ENCODE data around the gene MT3.
"Not testable (repeated sequence)": the region's sequence is repeated elsewhere in the genome, so short reads cannot be mapped to it uniquely, and the experiment has no call there.

Gene MT3

DNA sequence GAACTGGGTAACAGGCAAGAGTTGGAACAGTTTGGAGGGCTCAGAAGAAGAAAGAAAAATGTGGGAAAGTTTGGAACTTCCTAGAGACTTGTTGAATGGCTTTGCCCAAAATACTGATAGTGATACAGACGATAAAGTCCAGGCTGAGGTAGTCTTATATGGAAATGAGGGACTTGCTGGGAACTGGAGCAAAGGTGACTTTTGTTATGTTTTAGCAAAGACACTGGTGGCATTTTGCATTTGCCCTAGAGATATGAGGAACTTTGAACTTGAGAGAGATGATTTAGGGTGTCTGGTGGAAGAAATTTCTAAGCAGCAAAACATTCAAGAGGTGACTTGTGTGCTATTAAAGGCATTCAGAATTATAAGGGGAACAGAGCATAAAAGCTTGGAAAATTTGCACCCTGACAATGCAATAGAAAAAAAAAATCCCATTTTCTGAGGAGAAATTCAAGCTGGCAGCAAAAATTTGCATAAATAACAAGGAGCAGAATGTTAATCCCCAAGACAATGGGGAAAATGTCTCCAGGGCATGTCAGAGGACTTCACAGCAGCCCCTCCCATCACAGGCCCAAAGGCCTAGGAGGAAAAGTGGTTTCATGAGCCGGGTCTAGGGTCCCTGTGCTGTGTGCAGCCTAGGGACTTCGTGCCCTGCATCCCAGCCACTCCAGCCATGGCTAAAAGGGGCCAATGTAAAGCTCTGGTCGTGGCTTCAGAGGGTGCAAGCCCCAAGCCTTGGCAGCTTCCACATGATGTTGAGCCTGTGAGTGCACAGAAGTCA lies 32.5 kb downstream of the MT3 start:
- not testable (repeated sequence) for H3K36me3 ChIP-seq (ENCODE audit: control insufficient read depth, insufficient read depth, low read length); H3K27ac ChIP-seq (ENCODE audit: low read depth, low read length); H3K4me3 ChIP-seq (ENCODE audit: low read depth, low read length); H3K9ac ChIP-seq (ENCODE audit: low read depth, low read length); H3K9me3 ChIP-seq (ENCODE audit: control insufficient read depth, insufficient read depth, low read length)
- Histone ChIP-seq H3K27me3 (ENCODE audit: control insufficient read depth, insufficient read depth, low read length) (peaks cover 95% of the 10 kb centered on the region), H3K4me1 (ENCODE audit: control insufficient read depth, insufficient read depth, low read length) (peaks cover 31% of the 10 kb centered on the region)

DNA sequence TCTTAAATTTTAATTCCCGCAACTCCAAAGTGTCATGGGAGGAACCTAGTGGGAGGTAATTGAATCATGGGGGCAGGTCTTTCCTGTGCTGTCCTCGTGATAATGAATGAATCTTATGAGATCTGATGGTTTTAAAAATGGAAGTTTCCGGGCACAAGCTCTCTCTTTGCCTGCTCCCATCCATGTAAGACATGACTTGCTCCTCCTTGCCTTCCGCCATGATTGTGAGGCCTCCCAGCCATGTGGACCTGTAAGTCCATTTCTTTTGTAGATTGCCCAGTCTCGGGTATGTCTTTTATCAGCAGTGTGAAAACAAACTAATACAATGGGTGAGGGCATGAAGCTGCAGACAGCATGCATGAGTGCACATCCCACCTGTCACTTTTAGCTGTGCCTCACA lies 33.9 kb downstream of the MT3 start:
- H3K9ac ChIP-seq (ENCODE audit: low read depth, low read length); H3K4me3 ChIP-seq (ENCODE audit: low read depth, low read length); H3K9me3 ChIP-seq (ENCODE audit: control insufficient read depth, insufficient read depth, low read length); H3K36me3 ChIP-seq (ENCODE audit: control insufficient read depth, insufficient read depth, low read length); H3K27ac ChIP-seq (ENCODE audit: low read depth, low read length): not testable (repeated sequence)
- Histone ChIP-seq H3K27me3 (ENCODE audit: control insufficient read depth, insufficient read depth, low read length) (peaks cover 93% of the 10 kb centered on the region), H3K4me1 (ENCODE audit: control insufficient read depth, insufficient read depth, low read length) (peaks cover 25% of the 10 kb centered on the region)

DNA sequence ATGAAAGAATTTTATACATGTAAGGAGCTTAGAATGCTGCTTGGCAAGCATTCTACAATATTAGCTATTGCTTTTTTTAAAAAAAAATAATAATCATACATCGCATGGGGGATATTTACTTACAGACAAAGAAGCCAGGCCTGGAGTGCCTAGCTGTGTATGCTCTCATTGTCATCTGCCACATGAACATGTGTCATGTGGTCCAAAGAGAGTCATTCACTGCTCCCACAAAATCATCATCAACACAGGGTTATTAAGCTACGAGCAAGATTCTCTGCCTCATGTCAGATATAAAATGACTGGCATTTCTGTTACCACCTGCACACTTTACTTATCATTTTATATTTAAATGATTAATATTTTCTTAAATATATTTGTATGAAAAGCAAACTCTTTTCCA lies 34.3 kb downstream of the MT3 start:
- no peak overlapping the region for H3K27ac ChIP-seq (ENCODE audit: low read depth, low read length)
- H3K36me3 ChIP-seq (ENCODE audit: control insufficient read depth, insufficient read depth, low read length), result no peaks in the 10 kb centered on the region
- peaks cover 93% of the 10 kb centered on the region for H3K27me3 ChIP-seq (ENCODE audit: control insufficient read depth, insufficient read depth, low read length)
- no peaks in the 10 kb centered on the region for H3K9me3 ChIP-seq (ENCODE audit: control insufficient read depth, insufficient read depth, low read length)
- H3K4me3 ChIP-seq (ENCODE audit: low read depth, low read length), result no peak overlapping the region
- H3K4me1 ChIP-seq (ENCODE audit: control insufficient read depth, insufficient read depth, low read length), result peaks cover 23% of the 10 kb centered on the region
- no peak overlapping the region for H3K9ac ChIP-seq (ENCODE audit: low read depth, low read length)

DNA sequence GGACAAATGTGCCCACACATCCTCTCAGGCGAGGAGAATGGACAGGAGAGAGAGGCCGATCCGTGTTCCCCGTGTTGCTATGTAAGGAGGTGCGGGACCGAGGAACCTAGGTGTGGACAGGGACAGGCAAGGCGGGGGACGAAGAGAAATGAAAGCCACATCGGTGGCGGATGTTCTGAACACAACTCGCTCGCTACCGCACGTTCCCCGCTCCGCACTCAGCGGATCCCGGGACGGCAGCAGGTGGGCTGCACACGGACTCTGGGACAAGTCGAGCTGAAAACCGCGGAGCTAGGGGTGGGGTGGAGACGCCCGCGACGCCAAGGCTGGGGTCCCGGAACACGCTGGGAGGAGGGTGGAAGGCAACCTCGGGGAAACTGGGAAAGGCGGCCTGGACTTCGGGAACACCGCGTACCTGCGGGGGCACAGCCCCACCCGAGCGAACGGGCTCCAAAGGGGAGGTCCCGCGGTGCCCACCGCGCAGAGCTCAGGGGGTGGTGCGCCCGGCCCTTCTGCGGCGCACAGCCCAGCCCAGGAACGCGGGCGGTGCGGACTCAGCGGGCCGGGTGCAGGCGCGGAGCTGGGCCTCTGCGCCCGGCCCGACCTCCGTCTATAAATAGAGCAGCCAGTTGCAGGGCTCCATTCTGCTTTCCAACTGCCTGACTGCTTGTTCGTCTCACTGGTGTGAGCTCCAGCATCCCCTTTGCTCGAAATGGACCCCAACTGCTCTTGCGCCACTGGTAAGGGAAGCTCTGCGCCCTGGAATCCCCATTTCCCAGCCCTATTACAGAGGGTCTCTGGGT lies 36.0 kb downstream of the MT3 start, which contains the start of gene MT1E:
Gene MT1E (plus strand): TSS at position 642 of the 803 bp plus-strand sequence. CDS start 71 bp downstream, at position 713.
- no peak within 1 kb of the TSS for H3K9ac ChIP-seq (ENCODE audit: low read depth, low read length)
- H3K36me3 ChIP-seq (ENCODE audit: control insufficient read depth, insufficient read depth, low read length), result no peaks in the 10 kb centered on the region
- H3K27me3 ChIP-seq (ENCODE audit: control insufficient read depth, insufficient read depth, low read length), result peaks cover 93% of the 10 kb centered on the region
- peak within 1 kb of the TSS; percentile 57 for H3K4me3 ChIP-seq (ENCODE audit: low read depth, low read length)
- H3K4me1 ChIP-seq (ENCODE audit: control insufficient read depth, insufficient read depth, low read length), result peaks cover 23% of the 10 kb centered on the region
- H3K9me3 ChIP-seq (ENCODE audit: control insufficient read depth, insufficient read depth, low read length), result no peaks in the 10 kb centered on the region
- no peak within 1 kb of the TSS for H3K27ac ChIP-seq (ENCODE audit: low read depth, low read length)

DNA sequence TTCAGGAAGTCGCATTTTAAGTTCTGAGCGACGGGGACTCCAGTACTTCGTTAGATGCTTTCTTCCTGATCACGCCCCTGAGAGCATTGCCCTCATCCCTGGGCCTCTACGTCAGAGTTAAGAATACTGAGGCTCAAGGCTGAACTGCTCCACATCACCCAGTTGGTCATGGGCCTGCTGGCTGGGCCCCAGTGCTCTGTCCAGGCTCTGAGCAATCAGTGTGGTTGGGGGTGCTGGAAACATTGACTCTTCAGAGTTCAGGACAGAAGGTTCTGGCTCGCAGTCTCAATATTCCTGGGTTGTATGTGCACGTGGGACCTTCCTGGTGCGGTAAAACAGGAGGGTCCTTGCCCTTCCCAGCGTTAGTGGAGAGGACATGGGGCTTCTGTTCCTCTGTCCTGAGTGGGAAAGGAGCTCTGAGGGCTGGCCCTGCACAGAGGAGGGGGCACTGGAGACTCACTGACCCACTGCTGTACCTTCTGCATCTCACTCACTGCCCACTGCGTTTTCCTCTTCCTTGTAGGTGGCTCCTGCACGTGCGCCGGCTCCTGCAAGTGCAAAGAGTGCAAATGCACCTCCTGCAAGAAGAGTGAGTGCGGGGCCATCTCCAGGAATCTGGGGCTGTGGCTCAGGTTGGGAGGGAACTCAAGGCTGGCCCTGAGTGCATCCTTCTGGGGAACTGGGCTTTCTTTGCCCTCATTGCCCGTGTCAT lies 36.8 kb downstream of the MT3 start:
- no peak overlapping the region for H3K27ac ChIP-seq (ENCODE audit: low read depth, low read length)
- H3K36me3 ChIP-seq (ENCODE audit: control insufficient read depth, insufficient read depth, low read length), result no peaks in the 10 kb centered on the region
- H3K4me1 ChIP-seq (ENCODE audit: control insufficient read depth, insufficient read depth, low read length), result peaks cover 22% of the 10 kb centered on the region
- H3K27me3 ChIP-seq (ENCODE audit: control insufficient read depth, insufficient read depth, low read length), result peaks cover 93% of the 10 kb centered on the region
- H3K4me3 ChIP-seq (ENCODE audit: low read depth, low read length), result peak overlapping the region; percentile 57
- H3K9ac ChIP-seq (ENCODE audit: low read depth, low read length), result no peak overlapping the region
- no peaks in the 10 kb centered on the region for H3K9me3 ChIP-seq (ENCODE audit: control insufficient read depth, insufficient read depth, low read length)

DNA sequence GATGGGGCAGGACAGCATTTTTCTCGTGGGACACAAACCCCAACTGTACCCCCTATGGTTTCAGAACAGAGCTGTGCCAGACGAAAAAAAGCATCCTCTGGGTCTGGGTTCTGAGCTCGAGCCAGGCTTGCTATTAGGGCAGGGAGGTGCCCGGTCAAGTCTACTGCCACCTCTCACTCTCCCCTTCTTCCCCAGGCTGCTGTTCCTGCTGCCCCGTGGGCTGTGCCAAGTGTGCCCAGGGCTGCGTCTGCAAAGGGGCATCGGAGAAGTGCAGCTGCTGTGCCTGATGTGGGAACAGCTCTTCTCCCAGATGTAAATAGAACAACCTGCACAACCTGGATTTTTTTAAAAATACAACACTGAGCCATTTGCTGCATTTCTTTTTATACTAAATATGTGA lies 37.4 kb downstream of the MT3 start:
- Histone ChIP-seq H3K4me1 (ENCODE audit: control insufficient read depth, insufficient read depth, low read length) (peaks cover 17% of the 10 kb centered on the region), H3K27me3 (ENCODE audit: control insufficient read depth, insufficient read depth, low read length) (peaks cover 93% of the 10 kb centered on the region), H3K36me3 (ENCODE audit: control insufficient read depth, insufficient read depth, low read length) (no peaks in the 10 kb centered on the region), H3K9me3 (ENCODE audit: control insufficient read depth, insufficient read depth, low read length) (no peaks in the 10 kb centered on the region), H3K4me3 (ENCODE audit: low read depth, low read length) (no peak overlapping the region), H3K9ac (ENCODE audit: low read depth, low read length) (no peak overlapping the region), H3K27ac (ENCODE audit: low read depth, low read length) (no peak overlapping the region)

DNA sequence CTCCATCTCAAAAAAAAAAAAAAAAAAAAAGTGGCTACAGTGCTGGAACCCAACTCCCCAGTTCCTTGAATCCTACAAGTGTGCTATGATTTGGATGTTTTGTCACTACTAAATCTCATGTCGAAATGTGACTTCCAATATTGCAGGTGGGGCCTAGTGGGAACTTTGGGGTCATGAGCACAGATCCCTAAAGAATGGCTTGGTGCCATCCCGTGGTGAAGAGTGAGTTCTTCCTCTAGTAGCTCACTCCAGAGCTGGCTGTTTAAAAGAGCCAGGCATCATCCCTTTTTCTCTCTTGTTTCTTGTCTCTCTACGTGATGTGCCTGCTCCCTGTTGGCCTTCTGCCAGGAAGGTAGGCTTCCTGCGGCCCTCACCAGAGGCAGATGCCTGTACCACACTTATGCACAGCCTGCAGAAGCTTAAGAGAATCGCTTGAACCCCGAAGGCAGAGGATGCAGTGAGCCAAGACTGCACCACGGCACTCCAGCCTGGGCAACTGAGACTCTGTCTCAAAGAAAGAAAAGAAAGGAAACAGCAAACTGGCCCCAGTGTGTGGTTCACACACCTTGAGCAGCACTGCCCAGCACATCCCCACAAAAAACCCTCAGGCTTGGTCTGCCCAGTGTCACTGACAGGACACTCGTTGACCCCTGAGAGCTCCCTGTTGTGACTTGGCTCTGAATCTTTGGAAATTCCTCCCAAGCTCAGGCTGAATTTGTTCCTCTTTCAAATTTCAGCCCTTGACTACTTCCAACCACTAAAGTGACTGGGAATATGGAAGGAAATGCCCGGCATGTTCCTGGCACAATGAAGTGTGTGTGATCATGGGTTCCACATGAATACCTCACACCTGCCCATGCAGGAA lies 39.4 kb downstream of the MT3 start:
- Histone ChIP-seq H3K27ac (ENCODE audit: low read depth, low read length) (no peak overlapping the region), H3K4me3 (ENCODE audit: low read depth, low read length) (no peak overlapping the region), H3K36me3 (ENCODE audit: control insufficient read depth, insufficient read depth, low read length) (no peaks in the 10 kb centered on the region), H3K9me3 (ENCODE audit: control insufficient read depth, insufficient read depth, low read length) (no peaks in the 10 kb centered on the region), H3K9ac (ENCODE audit: low read depth, low read length) (no peak overlapping the region), H3K27me3 (ENCODE audit: control insufficient read depth, insufficient read depth, low read length) (peaks cover 97% of the 10 kb centered on the region), H3K4me1 (ENCODE audit: control insufficient read depth, insufficient read depth, low read length) (peaks cover 9% of the 10 kb centered on the region; the same call in 1 of the 2 replicates)

DNA sequence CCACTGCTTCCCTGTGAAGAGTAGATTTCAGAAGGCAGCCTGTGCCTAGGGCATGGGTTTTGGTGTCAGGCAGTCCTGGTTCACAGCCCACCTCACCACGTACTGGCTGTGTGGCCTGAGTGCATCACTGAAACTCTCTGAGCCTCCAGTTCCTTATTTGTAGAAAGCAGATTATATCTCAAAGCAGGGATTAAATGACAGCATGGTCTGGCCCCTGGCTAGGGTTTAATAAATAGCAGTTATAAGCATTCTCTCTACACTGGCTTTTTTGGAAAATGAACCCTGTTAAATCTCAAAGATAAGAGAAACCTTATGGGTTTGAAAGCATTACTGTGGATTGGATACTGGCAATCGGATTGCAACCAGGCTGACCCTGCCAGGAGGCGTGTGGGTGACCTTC lies 40.2 kb downstream of the MT3 start:
- peaks cover 97% of the 10 kb centered on the region for H3K27me3 ChIP-seq (ENCODE audit: control insufficient read depth, insufficient read depth, low read length)
- no peak overlapping the region for H3K4me3 ChIP-seq (ENCODE audit: low read depth, low read length)

DNA sequence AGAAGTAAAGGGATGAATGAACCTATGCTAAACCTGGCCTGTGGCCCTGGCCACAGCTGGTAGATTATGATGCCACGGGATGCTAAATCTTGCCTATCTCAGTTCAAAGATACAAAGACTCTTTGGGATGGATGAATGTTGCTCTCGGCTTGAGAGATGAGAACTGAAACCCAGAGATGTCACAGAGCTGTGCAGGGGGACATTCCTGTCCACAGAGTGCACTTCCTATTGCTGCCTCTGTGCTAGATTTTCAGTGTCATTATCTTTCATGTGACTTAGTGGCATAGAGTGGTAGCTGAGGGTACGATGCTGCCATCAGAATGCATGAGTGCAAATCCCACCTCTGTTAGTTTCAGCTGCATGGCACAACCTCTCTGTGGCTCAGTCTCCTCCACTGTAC lies 40.8 kb downstream of the MT3 start:
- no peak overlapping the region for H3K27ac ChIP-seq (ENCODE audit: low read depth, low read length)
- H3K4me3 ChIP-seq (ENCODE audit: low read depth, low read length), result no peak overlapping the region
- H3K9me3 ChIP-seq (ENCODE audit: control insufficient read depth, insufficient read depth, low read length), result no peaks in the 10 kb centered on the region
- H3K27me3 ChIP-seq (ENCODE audit: control insufficient read depth, insufficient read depth, low read length), result peaks cover 97% of the 10 kb centered on the region
- H3K36me3 ChIP-seq (ENCODE audit: control insufficient read depth, insufficient read depth, low read length), result no peaks in the 10 kb centered on the region
- H3K4me1 ChIP-seq (ENCODE audit: control insufficient read depth, insufficient read depth, low read length), result peaks cover 12% of the 10 kb centered on the region; the same call in 1 of the 2 replicates
- H3K9ac ChIP-seq (ENCODE audit: low read depth, low read length), result no peak overlapping the region

More for the DNA sequence above, 40.2 kb downstream of the MT3 start:
- Histone ChIP-seq H3K9me3 (ENCODE audit: control insufficient read depth, insufficient read depth, low read length) (no peaks in the 10 kb centered on the region), H3K36me3 (ENCODE audit: control insufficient read depth, insufficient read depth, low read length) (no peaks in the 10 kb centered on the region), H3K9ac (ENCODE audit: low read depth, low read length) (no peak overlapping the region), H3K27ac (ENCODE audit: low read depth, low read length) (no peak overlapping the region), H3K4me1 (ENCODE audit: control insufficient read depth, insufficient read depth, low read length) (peaks cover 9% of the 10 kb centered on the region; the same call in 1 of the 2 replicates)

DNA sequence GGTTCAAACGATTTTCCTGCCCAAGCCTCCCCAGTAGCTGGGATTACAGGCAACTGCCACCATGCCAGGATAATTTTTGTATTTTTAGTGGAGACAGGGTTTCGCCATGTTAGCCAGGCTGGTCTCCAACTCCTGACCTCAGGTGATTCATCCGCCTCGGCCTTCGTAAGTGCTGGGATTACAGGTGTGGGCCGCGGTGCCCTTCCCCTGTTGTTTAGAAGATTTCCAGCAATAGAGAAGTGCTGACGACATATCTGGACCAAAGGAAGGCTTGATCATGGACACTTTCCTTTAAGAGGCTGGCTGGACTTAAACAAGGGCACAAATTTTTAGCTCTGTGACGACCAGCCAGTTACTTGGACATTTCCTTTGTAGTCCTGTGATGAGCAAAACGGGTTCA lies 41.9 kb downstream of the MT3 start:
- no peak overlapping the region for H3K4me3 ChIP-seq (ENCODE audit: low read depth, low read length)
- H3K9me3 ChIP-seq (ENCODE audit: control insufficient read depth, insufficient read depth, low read length), result no peaks in the 10 kb centered on the region
- H3K27ac ChIP-seq (ENCODE audit: low read depth, low read length), result no peak overlapping the region
- H3K4me1 ChIP-seq (ENCODE audit: control insufficient read depth, insufficient read depth, low read length), result peaks cover 6% of the 10 kb centered on the region; the same call in 1 of the 2 replicates
- peaks cover 97% of the 10 kb centered on the region for H3K27me3 ChIP-seq (ENCODE audit: control insufficient read depth, insufficient read depth, low read length)
- no peak overlapping the region for H3K9ac ChIP-seq (ENCODE audit: low read depth, low read length)
- no peaks in the 10 kb centered on the region for H3K36me3 ChIP-seq (ENCODE audit: control insufficient read depth, insufficient read depth, low read length)
